UCSD-AML1 (cell line): ENCODE results near the gene CAMTA1.

Experiments
- DNase-seq: peaks from one replicate; lab custom pipeline; 2025; ENCODE audit not compliant: unreplicated experiment; lab: John Stamatoyannopoulos, UW

The CAMTA1 gene

DNA sequence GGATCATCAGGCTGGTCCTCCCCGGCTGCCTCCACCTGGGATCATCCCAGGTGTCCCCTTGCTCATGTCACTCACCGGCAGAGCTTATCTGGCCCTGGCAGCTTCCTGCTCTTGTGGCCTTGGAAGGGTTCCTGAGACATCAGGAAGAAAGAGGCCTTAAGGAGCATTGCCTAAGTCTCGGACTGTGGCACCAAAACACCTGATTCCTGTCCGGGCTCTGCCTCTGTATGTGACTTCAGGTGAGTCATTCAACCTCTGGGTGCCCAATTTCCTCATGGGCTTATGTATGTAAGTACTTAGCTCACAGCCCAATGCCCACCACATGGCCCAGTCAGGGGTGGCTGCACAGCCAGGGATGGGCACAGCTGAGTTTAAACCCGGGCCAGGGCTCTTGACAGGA lies 729.9 kb downstream of the CAMTA1 start:
- no peak for DNase-seq

DNA sequence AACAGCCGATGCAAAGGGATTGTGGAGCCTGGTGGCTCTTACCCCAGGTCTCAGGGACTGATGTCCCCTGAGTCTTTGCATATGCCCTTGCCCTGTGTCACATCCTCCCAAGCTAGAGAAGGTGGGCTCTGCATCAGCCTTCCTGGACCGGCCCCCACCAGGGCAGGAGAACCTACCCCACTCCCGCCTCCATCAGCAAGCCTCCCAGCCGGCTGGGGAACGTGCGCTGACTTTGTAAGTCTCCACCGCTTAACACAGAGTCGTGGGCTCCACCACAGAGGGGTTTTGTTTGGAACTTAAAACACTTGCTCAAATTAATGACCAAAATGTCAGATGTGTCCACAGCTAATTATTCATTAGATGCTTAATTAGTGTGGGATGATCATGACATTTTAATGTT lies 730.6 kb downstream of the CAMTA1 start:
- no peak for DNase-seq

DNA sequence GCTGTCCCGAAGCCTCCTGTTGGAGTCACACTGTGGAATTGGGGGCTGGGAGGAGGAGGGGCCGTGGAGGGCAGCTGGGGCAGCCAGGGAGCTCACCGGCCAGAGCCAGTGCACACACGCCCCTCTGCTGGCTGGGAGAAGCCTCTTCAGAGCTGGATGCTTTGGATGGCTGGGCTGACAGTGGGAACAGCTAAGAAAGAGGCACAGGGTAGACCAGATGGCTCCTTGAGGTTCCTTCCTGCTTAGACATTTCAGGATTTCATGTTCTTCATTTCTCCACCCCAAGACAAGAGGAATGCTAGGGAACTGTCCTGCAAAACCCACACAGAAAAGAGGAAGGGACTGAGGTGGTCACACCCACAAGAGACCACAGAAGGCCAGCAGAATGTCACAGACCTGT lies 731.1 kb downstream of the CAMTA1 start:
- DNase-seq: no peak

DNA sequence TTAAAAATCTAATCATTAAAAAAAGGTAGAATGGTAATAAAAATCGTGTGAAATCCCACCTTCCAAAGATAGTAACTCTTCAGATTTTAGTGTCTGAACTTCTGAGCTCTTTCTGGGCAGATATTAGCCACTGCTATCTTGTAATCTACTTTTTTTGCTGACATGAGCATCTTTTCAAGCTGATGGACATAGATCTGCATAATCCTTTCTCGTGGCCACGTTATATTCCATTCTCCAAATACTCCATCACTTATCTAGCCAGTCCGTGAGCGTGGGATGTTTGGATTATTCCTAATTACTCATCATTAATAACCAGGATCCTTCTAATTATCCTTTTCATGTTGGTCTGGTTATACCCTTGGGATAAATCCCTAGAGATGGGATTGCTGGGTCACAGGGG lies 731.7 kb downstream of the CAMTA1 start:
- DNase-seq: no peak

DNA sequence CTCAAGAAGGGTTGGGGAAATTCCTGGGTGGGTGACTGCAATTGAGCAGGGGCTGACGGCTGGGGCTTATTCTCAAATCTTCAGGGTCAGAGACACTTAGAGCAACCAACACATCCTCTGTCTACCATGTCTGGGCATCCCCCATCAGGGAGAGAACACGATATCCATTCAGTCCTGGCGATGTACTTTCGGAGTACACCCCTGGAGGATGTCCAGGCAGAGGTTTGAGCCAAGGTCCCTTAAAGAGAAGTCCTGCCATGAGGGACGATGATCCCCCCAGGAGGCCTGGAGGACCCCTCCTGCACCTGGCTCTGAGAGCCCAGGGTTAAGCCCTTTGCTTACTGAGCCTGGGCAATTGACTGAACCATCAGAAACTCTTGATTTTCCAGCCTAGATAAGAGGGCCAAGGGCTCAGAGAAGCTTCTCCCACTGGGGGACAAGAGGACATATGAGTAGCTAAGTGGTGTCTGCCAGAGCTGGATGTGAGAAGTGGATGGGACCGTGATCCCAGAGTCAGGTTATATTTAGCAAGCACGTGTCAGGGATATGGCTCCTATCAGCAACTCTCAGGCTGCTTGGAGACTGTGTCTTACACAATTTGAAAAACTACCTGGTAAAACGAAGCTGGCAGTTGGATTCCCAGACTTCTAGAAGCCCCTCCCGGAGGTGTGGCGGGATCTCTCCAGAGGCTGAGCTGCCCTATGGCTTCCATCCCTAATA lies 732.5 kb downstream of the CAMTA1 start:
- no peak for DNase-seq

DNA sequence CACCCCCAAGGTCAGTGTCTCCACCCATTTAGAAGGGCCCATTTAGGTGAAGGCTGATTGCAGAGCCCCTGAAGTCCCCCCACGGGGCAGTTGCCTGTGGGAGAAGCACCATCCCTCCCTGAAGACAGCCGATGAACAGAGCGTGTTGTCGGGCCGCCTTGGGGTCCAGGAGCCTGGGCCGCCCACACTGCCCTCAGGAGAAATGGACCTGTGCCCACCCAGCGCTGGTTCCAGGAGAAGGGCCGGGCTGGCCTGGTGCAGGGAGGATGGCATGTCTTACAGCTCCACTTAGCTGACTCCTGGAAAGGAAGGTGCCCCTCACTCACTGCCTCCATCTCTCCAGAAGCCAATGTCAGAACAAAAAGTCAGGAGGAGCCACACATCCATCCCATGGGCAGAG lies 733.2 kb downstream of the CAMTA1 start:
- no peak for DNase-seq

DNA sequence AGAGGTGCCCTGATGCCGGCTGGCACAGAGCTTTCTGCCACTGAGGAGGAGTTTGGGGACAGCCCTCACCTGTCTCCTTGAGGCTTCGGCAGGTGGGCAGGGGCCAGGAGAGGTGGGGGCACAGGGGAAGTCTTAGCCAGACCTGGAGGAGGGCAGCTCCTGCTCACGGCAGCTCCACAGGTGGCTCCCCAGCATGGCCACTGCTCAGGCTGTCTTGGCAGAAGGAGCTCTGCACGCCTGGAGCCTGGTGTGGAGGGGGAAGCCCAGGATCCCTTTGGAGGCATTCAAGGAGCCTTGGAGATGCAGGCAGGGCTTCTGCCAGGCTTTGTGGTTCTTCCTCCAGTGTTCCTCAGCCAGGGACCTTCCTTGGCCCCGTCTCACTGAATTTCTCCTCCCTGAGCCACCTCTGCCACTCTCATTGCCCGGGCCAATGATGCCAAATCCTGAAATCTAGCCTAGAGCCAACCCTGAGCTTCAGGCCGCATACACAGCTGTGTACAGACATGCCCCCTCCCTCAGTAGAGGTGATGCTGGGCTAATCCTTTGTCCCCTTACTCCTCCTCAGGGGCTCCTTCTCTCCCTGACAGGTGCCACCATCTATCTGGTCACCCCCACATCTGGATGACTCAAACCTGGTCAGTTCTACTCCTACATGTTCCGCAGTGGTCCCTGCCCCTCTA lies 734.1 kb downstream of the CAMTA1 start:
- no peak for DNase-seq

DNA sequence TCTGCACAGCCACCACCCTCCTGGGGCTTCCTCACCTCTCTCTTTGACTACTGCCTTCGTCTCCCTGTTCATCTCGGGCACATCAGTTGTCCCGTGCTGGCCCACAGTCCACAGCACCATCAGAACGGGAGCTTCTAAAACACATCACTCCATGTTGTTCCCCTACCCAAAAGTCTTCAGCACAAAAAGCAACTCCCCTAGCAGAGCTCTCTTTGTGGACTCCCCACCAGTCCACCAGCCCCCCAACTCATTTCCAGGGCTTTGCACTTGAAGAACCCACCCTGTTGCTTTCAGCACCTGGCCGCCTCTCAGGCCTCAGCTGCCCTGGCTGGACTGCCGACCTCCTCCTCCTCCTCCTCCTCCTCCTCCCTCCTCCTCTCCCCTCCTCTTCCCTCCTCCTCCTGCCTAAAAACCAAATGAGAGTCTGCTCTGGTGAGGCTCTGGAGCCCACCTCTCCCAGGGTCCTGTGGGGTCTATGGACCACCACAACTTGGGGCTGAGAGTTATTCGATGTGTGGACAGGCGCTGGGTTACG lies 734.7 kb downstream of the CAMTA1 start:
- no peak for DNase-seq

DNA sequence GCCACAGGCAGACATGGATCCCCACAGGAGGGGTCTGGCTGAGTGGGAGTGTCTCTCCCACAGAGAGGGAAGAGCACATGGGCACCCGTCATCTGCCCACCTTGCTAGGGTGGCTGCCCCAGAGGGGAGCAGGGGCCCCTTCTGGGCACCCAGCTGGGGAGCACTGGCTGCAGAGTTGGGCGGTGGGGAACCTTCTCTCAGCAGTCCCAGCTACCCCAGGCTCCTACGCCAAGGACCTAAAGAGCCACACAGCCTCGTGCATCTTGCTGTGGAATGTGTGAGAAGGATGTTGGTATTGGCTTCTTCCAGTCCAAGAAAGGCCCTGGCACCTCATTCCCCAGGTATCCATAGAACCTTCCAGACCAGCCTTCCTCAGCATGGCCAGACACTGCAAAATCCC lies 735.2 kb downstream of the CAMTA1 start:
- DNase-seq: no peak

DNA sequence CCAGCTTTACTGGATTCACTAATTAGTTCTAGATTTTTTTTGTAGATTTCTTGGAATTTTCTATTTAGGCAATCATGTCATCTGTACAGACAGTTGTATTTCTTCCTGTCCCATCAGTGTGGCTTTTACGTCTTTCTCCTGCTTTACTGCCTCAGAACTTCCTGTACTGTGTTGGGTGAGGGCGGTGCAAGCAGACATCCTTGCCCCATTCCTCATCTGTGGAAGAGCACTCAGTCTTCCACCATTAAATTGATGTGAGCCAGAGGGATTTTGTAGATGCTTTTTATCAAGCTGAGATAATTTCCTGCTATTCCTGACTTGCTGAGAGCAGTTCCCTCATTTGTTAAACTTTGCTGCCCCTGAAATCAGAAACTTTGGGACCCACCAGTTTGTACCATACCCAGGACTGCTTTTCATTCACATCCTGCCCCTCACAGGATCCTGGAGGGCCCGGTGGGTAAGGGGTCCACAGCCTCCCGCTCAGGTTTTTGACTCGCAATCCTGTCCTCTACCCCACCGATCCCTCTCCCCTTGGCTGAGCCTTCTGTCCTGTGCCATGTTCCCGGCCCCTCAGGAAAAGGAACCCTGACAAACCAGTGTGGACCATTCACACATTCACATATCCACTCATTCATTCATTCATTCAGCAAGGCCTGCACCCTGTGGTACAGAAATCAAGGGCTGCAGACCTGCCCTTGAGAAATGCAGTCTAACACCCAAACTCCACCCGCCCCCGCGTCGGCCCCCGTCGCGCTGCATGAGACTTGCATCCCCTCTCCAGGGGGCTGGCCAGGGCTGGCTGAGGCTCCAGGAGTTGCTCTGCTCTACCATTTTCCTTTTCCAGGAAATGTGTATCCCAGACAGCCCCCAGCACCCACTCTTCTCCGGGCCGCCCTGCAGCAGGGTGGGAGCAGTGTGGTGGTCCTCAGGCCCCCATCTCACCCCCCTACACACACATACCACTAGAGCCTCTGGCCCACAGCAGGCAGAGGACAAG lies 739.4 kb downstream of the CAMTA1 start:
- DNase-seq: no peak

DNA sequence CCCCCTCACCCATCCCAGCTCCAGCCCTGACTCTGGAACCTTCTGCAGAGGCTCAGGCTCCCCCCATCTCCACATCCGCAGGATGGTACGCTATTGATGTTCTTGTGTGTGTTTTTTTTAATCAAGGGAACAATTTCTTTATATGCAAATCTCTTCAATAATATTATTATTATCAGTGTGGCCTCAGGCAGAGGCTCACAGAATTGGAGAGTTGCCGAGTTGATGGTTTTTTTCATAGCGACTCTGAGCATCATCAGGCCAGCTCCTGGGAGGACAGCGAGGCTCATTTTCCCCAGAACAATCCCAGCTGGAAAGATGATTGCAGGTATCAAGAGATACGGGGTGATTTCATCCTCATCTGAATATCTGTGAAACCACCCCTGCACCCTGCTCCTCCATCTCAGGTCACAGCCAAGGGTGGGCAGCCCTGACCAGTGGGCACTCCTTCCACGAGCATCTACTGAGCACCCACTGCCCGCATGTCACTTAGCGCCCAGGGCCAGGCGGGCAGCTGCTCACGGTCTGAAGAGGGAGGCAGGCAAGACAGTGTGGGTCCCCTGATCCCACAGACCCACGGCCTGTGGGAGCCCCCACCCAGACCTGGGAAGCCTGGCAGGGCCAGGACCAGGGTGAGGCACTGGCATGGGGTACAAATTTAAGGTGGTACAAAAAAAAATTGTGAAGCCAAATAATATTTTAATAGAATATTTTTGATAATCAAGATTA lies 740.2 kb downstream of the CAMTA1 start:
- DNase-seq: no peak

DNA sequence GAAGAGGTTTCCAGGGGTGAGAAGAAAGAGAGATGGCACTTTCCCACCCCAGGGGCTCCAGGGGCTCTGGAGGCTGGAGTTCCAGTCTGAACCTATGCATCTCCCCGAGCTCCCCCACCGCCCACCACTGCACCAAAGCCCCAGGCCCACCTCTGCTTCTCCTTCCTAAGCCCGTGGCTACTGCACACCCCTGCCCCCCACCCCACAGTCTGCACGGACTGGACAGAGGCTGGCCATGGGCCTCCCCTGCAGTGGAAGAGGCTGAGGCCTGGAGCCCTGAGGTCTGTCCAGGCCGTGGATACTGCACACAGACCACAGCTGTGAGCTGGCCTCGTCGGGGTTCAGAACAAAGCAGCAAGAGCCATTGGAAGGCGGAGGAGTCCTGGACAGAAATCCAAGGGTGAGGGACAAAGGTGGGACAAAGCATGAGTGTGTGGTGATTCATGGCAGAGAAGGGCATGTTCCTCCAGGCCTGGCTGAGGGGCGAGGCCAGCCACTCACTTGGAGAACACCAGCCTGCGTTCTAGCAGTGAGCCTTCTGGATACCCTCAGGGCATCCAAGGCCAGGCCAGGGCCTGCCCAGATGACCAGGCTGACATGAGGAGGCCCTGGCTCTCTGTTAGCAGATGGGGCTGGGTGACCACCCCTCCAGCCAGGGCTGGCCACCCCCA lies 741.1 kb downstream of the CAMTA1 start:
- no peak for DNase-seq

DNA sequence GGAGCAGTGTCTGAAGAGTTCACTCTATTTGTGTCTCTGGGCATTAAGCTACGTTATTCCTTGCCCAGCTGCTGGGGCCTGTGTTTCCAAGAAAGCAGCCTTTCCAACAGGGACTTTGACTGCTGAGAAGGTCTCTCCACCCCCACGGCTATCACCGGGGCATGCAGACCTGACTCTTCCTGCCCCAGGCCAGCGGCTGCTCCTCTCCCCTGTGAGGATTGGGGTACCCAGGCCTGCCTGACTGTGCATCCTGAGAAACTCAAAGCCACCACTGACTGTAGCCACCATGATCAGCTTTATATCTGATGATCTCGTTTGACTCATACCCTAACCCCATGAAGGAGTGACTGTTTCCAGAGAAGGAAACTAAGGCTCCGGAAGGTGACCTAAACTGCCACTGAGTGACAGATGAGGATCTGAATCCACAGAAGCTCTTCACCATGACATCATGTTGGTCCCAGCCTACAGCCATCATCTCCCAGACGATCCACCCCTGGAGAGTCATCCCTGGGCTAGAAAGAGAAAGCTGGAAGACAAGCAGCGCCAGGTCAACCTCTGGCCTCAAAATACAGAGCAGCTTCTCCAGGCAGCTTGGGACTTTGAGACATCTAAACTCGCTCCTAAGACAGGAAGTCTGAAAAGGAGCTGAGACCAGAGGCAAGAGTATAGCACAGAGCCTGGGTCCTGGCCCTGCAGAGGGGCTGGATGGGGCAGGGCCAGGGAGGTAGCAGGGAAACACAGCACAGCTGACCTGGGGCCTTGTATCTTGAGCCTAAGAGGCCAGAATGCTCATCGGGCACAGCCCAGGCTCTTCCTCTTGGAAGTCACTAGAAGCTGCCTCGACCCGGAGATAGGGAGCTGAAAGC lies 741.8 kb downstream of the CAMTA1 start:
- no peak for DNase-seq

DNA sequence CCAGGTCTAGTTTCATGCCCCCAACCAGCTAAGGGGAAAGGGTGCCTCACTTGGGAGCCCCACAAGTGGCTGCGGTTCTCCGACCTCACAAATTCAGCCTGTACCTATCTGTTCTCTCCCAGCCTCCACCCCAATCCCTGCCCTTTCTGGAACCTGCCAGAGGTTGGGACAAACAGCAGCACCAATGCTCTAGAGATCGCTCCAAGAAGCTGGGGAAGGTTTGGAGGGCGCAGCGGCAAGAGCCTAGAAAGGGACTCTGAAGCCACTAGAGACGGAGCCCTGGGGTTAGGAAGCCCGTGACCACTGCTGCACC lies 742.4 kb downstream of the CAMTA1 start:
- no peak for DNase-seq

DNA sequence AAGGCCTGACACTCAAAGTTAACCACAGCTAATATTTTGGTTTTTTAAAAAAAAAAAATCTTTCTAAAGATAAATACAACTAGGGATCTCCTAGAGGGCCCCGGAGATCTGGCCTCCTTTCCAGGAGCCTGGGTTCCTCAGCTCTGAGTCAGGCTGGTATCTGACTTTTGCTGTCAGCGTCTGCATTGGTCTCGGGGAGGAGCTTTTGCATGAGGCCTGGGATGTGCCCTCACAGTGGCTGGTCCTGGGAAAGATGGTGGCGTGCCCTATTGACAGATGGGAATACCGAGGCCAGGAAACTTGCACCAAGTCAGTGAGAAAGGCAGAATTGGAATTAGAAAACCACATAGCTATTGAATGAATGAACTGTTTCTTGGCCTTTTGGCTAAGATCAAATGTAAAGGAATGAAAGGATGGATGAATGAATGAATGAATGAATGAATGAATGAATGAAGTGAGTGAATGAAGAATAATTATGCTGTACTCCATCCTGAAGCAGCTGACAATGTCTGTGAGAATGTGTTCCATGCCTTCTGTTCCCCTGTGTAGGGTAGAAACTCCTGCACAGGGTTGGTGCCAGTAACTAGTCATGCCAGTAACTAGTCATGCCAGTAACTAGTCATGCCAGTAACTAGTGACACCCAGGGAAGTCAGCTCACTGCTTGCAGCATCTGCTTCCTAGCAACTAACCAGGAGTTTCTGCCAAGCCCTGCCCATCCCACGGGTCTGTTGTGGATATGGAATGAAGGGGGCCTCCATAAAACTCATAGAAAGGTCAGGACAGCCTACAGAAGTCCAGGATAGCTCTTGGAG lies 743.3 kb downstream of the CAMTA1 start:
- no peak for DNase-seq

DNA sequence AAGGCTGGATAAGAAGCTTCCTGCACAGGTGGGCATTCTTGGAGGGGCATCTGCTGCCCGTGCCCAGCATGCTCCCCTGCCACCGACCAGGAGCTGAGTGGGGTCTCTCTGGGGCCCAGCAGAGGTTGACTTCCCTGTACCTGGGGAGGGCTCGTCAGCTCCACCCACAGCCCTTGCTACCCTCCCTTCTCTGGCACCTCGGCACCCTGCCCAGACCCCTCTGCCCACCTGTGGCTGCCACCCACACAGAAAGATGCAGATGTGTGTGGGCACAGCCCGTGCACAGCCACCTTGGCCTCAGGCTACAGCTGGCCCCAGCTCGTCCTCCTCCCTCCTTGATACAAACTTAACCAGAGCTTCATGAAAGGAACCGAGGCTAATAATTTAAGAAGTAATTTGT lies 744.7 kb downstream of the CAMTA1 start:
- no peak for DNase-seq

DNA sequence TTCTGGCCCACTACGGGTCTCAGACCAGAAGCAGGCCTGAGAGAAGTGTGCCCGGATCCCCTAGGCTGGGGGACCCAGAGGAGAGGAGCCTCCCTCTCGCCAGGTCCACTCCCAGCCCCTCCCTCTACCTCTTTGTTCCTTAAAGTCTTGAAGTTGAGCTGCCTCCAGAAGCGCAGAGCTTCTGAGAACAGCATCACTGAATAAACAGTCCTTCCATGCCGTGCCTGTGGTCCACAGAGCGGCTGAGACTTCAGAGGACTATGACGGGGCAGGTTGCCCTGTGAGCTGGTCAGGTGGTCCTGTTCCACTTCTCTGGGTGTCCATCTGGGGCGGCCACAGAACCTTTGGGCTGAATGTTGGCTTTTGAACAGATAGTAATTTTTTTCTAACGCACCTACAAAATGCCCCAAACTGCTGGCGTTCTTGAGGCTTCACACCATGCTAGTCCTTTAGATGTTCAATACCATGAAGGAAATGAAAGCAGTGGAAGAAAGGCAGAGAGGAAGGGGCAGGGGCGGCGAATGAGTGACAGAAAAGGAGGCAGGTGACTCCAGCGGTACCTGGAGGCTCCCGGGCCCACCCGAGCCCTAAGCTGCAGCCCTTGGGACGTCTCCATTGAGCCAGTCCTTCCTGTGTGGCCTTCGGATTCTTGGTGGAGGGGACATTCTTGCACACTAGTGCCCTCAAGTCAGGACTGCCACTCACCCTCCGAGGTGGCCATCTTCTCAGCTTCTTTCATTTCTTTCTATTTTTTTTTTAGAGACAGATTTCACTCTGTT lies 746.5 kb downstream of the CAMTA1 start:
- DNase-seq: no peak

DNA sequence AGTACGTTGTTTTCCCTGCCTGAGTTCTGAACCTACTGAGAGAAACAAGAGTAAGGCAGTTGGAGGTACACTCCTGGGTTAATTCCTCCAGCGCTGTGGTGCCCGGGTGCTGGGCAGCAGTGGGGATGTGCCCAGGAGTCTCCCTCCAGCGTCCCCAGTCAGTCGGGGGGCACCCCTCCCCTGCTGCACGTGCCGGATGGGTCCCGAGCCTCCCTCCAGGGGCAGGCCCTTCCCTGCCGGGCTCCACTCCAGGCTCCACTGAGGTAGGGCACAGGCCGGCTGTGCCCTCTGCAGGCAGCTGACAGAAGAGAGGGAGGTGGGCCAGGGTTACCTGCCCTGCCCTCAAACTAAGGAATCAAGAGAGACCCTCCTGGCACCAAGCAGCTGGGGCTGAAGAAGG lies 747.8 kb downstream of the CAMTA1 start:
- no peak for DNase-seq
